ENCODE measurements around the gene CRHR2.

GRCh38 chr7:30660331-30661255, 21.7 kb downstream of the CRHR2 start:
- TF ChIP-seq, protein P1, sequence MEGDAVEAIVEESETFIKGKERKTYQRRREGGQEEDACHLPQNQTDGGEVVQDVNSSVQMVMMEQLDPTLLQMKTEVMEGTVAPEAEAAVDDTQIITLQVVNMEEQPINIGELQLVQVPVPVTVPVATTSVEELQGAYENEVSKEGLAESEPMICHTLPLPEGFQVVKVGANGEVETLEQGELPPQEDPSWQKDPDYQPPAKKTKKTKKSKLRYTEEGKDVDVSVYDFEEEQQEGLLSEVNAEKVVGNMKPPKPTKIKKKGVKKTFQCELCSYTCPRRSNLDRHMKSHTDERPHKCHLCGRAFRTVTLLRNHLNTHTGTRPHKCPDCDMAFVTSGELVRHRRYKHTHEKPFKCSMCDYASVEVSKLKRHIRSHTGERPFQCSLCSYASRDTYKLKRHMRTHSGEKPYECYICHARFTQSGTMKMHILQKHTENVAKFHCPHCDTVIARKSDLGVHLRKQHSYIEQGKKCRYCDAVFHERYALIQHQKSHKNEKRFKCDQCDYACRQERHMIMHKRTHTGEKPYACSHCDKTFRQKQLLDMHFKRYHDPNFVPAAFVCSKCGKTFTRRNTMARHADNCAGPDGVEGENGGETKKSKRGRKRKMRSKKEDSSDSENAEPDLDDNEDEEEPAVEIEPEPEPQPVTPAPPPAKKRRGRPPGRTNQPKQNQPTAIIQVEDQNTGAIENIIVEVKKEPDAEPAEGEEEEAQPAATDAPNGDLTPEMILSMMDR (IDR thresholded peaks at IDR 0.05; ENCODE audit: low read depth, low read length, poor library complexity, severe bottlenecking) = no peak
- no peak for TF ChIP-seq EZH2phosphoT487 (IDR thresholded peaks at IDR 0.05; ENCODE audit: borderline replicate concordance, low read length)

Measured in DOHH2 (cell line).